ENCODE data around the gene KLHDC4. TPM values are rescaled to one million over a fixed set of nuclear protein-coding genes. Genes with fewer than 3 reads are reported as not detected.
"Not testable (repeated sequence)": the region's sequence is repeated elsewhere in the genome, so short reads cannot be mapped to it uniquely, and the experiment has no call there.

The KLHDC4 gene
- total RNA-seq, 2 experiments from 2014 or later, result 82.1 to 84.9 TPM

GRCh38 chr16:87800497-87800896, 34.7 kb upstream of the KLHDC4 start:
- ChIA-PET CTCF (no interaction called here), POLR2A (no interaction called here)
- no peaks in the 10 kb centered on the region for H3K36me3 Mint-ChIP-seq (ENCODE audit: low read depth)
- H3K4me1 Mint-ChIP-seq, result no peaks in the 10 kb centered on the region
- no peaks in the 10 kb centered on the region for H3K9me3 Mint-ChIP-seq
- no peak overlapping the region for H3K4me3 Mint-ChIP-seq
- peaks cover 3% of the 10 kb centered on the region for H3K27me3 Mint-ChIP-seq
- no peak for DNase-seq
- no peak overlapping the region for H3K27ac Mint-ChIP-seq

GRCh38 chr16:87795336-87795735, 29.6 kb upstream of the KLHDC4 start:
- no peaks in the 10 kb centered on the region for H3K4me1 Mint-ChIP-seq
- POLR2A ChIA-PET, result no interaction called here
- CTCF ChIA-PET, result interaction anchor here (2.1 kb wide), 1 partner anchor 15 kb away, joined by 7 read pairs; no protein-coding TSS in a partner anchor
- H3K9me3 Mint-ChIP-seq, result no peaks in the 10 kb centered on the region
- no peak overlapping the region for H3K27ac Mint-ChIP-seq
- H3K4me3 Mint-ChIP-seq, result no peak overlapping the region
- no peaks in the 10 kb centered on the region for H3K36me3 Mint-ChIP-seq (ENCODE audit: low read depth)
- peaks cover 3% of the 10 kb centered on the region for H3K27me3 Mint-ChIP-seq
- DNase-seq, result no peak

GRCh38 chr16:87794485-87795078, 28.8 kb upstream of the KLHDC4 start:
- H3K27ac Mint-ChIP-seq, result no peak overlapping the region
- CTCF ChIA-PET, result interaction anchor here (0.9 to 2.1 kb wide), 4 partner anchors 14 to 55 kb away, joined by 3 to 7 read pairs (median 4); no protein-coding TSS in a partner anchor
- no peaks in the 10 kb centered on the region for H3K4me1 Mint-ChIP-seq
- no peak for DNase-seq
- no peaks in the 10 kb centered on the region for H3K36me3 Mint-ChIP-seq (ENCODE audit: low read depth)
- POLR2A ChIA-PET, result interaction anchor here (1.0 kb wide), 1 partner anchor 29 kb away, joined by 3 read pairs; the partner anchor contains the start of gene KLHDC4
- H3K27me3 Mint-ChIP-seq, result peaks cover 3% of the 10 kb centered on the region
- H3K4me3 Mint-ChIP-seq, result no peak overlapping the region
- H3K9me3 Mint-ChIP-seq, result no peaks in the 10 kb centered on the region

- Mint-ChIP-seq H3K36me3 (ENCODE audit: low read depth) (no peaks in the 10 kb centered on the region), H3K4me1 (peaks cover 2% of the 10 kb centered on the region), H3K27me3 (peaks cover 2% of the 10 kb centered on the region), H3K9me3 (no peaks in the 10 kb centered on the region), H3K27ac (no peak overlapping the region), H3K4me3 (no peak overlapping the region)
- no peak for DNase-seq
- POLR2A ChIA-PET, result interaction anchor here (2.3 kb wide), 1 partner anchor 15 kb away, joined by 5 read pairs; no protein-coding TSS in a partner anchor
- CTCF ChIA-PET, result interaction anchor here (0.8 to 1.6 kb wide), 3 partner anchors 11 to 79 kb away, joined by 3 to 4 read pairs (median 4); no protein-coding TSS in a partner anchor
Observed at GRCh38 chr16:87792205-87792565, 26.4 kb upstream of the KLHDC4 start.

GRCh38 chr16:87791295-87792204, 25.8 kb upstream of the KLHDC4 start:
- no peak overlapping the region for H3K4me3 Mint-ChIP-seq
- peaks cover 2% of the 10 kb centered on the region for H3K4me1 Mint-ChIP-seq
- H3K36me3 Mint-ChIP-seq (ENCODE audit: low read depth), result no peaks in the 10 kb centered on the region
- peaks cover 2% of the 10 kb centered on the region for H3K27me3 Mint-ChIP-seq
- H3K27ac Mint-ChIP-seq, result no peak overlapping the region
- no peaks in the 10 kb centered on the region for H3K9me3 Mint-ChIP-seq
- ChIA-PET POLR2A (interaction anchor here (2.3 kb wide), 1 partner anchor 15 kb away, joined by 5 read pairs; no protein-coding TSS in a partner anchor), CTCF (interaction anchor here (0.8 to 2.5 kb wide), 4 partner anchors 10 to 80 kb away, joined by 3 to 13 read pairs (median 4); no protein-coding TSS in a partner anchor)
- DNase-seq, result no peak

- Mint-ChIP-seq H3K4me1 (peaks cover 2% of the 10 kb centered on the region), H3K27ac (no peak overlapping the region), H3K9me3 (no peaks in the 10 kb centered on the region), H3K36me3 (ENCODE audit: low read depth) (no peaks in the 10 kb centered on the region), H3K4me3 (no peak overlapping the region), H3K27me3 (peaks cover 2% of the 10 kb centered on the region)
- ChIA-PET POLR2A (interaction anchor here (1.4 to 2.3 kb wide), 2 partner anchors 10 to 16 kb away, joined by 4 to 5 read pairs; no protein-coding TSS in a partner anchor), CTCF (interaction anchor here (1.1 to 2.5 kb wide), 2 partner anchors 10 to 12 kb away, joined by 3 to 13 read pairs; no protein-coding TSS in a partner anchor)
- DNase-seq, result no peak
Observed at GRCh38 chr16:87790292-87791100, 24.7 kb upstream of the KLHDC4 start.

- peaks cover 2% of the 10 kb centered on the region for H3K4me1 Mint-ChIP-seq
- no peak overlapping the region for H3K4me3 Mint-ChIP-seq
- H3K27ac Mint-ChIP-seq, result no peak overlapping the region
- DNase-seq, result no peak
- H3K9me3 Mint-ChIP-seq, result no peaks in the 10 kb centered on the region
- peaks cover 2% of the 10 kb centered on the region for H3K27me3 Mint-ChIP-seq
- ChIA-PET POLR2A (interaction anchor here (1.4 to 2.3 kb wide), 2 partner anchors 9 to 17 kb away, joined by 4 to 5 read pairs; no protein-coding TSS in a partner anchor), CTCF (interaction anchor here (1.1 to 2.5 kb wide), 3 partner anchors 9 to 82 kb away, joined by 3 to 13 read pairs (median 4); no protein-coding TSS in a partner anchor)
- H3K36me3 Mint-ChIP-seq (ENCODE audit: low read depth), result no peaks in the 10 kb centered on the region
Observed at GRCh38 chr16:87789437-87790291, 23.9 kb upstream of the KLHDC4 start.

- H3K27ac Mint-ChIP-seq, POLR2A ChIA-PET: not testable (repeated sequence)
- CTCF ChIA-PET, result interaction anchor here (1.2 to 2.5 kb wide), 3 partner anchors 8 to 83 kb away, joined by 4 to 13 read pairs (median 10); no protein-coding TSS in a partner anchor
Observed at GRCh38 chr16:87788730-87789436, 23.1 kb upstream of the KLHDC4 start.

GRCh38 chr16:87787451-87788091, 21.8 kb upstream of the KLHDC4 start:
- H3K4me1 Mint-ChIP-seq; H3K9me3 Mint-ChIP-seq; DNase-seq; POLR2A ChIA-PET; H3K4me3 Mint-ChIP-seq; H3K27me3 Mint-ChIP-seq; H3K36me3 Mint-ChIP-seq (ENCODE audit: low read depth); H3K27ac Mint-ChIP-seq: not testable (repeated sequence)
- CTCF ChIA-PET, result interaction anchor here (1.2 kb wide), 1 partner anchor 9 kb away, joined by 10 read pairs; no protein-coding TSS in a partner anchor

More at GRCh38 chr16:87788730-87789436, 23.1 kb upstream of the KLHDC4 start:
- not testable (repeated sequence) for H3K4me3 Mint-ChIP-seq; H3K9me3 Mint-ChIP-seq; H3K36me3 Mint-ChIP-seq (ENCODE audit: low read depth); H3K27me3 Mint-ChIP-seq; DNase-seq; H3K4me1 Mint-ChIP-seq

- ChIA-PET POLR2A (interaction anchor here (0.8 kb wide), 1 partner anchor 68 kb away, joined by 3 read pairs; no protein-coding TSS in a partner anchor), CTCF (no interaction called here)
- peaks cover 23% of the 10 kb centered on the region for H3K4me1 Mint-ChIP-seq
- H3K27me3 Mint-ChIP-seq, result peaks cover 3% of the 10 kb centered on the region
- H3K4me3 Mint-ChIP-seq, result no peak overlapping the region
- no peaks in the 10 kb centered on the region for H3K9me3 Mint-ChIP-seq
- no peak for DNase-seq
- H3K27ac Mint-ChIP-seq, result no peak overlapping the region
- H3K36me3 Mint-ChIP-seq (ENCODE audit: low read depth), result no peaks in the 10 kb centered on the region
Observed at GRCh38 chr16:87784812-87785211, 19.0 kb upstream of the KLHDC4 start.

GRCh38 chr16:87782033-87782432, 16.2 kb upstream of the KLHDC4 start:
- DNase-seq, result no peak
- Mint-ChIP-seq H3K9me3 (no peaks in the 10 kb centered on the region), H3K27ac (no peak overlapping the region), H3K27me3 (peaks cover 2% of the 10 kb centered on the region), H3K4me1 (peaks cover 47% of the 10 kb centered on the region), H3K36me3 (ENCODE audit: low read depth) (peaks cover 2% of the 10 kb centered on the region), H3K4me3 (no peak overlapping the region)
- ChIA-PET POLR2A (interaction anchor here (2.0 to 5.3 kb wide), 3 partner anchors 16 to 86 kb away, joined by 10 to 187 read pairs (median 15); partner anchors contain the start of genes KLHDC4 and SLC7A5), CTCF (interaction anchor here (1.4 to 5.7 kb wide), 5 partner anchors 8 to 114 kb away, joined by 3 to 454 read pairs (median 13); partner anchors contain the start of genes KLHDC4 and SLC7A5)
